Neuron (in vitro differentiated cells): ENCODE results near the gene IL12RB2.

Experiments
- H2AFZ ChIP-seq: one replicate; pipeline ENCODE4 v1.6.1; 2013; ENCODE audit warnings: low read depth, mild to moderate bottlenecking, inconsistent platforms, low read length, moderate library complexity
- H3K27me3 ChIP-seq: one replicate; pipeline ENCODE4 v1.6.1; 2013; ENCODE audit warnings: low read length; ENCODE audit not compliant: insufficient read depth
- H3K36me3 ChIP-seq: one replicate; pipeline ENCODE4 v1.6.1; 2013; ENCODE audit warnings: low read length; ENCODE audit not compliant: insufficient read depth
- H3K4me1 ChIP-seq: one replicate; pipeline ENCODE4 v1.6.1; 2013; ENCODE audit warnings: low read length; ENCODE audit not compliant: insufficient read depth
- H3K4me3 ChIP-seq: 2 replicates; pipeline ENCODE4 v1.5.1; 2013; ENCODE audit warnings: mild to moderate bottlenecking, low read length, moderate library complexity
- H3K9me3 ChIP-seq: one replicate; pipeline ENCODE4 v1.6.1; 2013; ENCODE audit warnings: low read length

Gene IL12RB2

GRCh38 chr1:67307251-67308060 is at the start of gene IL12RB2:
IL12RB2 (plus strand) TSS chr1:67307873; CDS start chr1:67320369, 12,496 bp downstream.
- Histone ChIP-seq H3K27me3 (peaks cover 40% of the 10 kb centered on the region), H3K4me1 (peaks cover 5% of the 10 kb centered on the region), H2AFZ (peak within 1 kb of the TSS; percentile 10), H3K9me3 (no peaks in the 10 kb centered on the region), H3K36me3 (no peaks in the 10 kb centered on the region), H3K4me3 (peak within 1 kb of the TSS; percentile 39)

DNA sequence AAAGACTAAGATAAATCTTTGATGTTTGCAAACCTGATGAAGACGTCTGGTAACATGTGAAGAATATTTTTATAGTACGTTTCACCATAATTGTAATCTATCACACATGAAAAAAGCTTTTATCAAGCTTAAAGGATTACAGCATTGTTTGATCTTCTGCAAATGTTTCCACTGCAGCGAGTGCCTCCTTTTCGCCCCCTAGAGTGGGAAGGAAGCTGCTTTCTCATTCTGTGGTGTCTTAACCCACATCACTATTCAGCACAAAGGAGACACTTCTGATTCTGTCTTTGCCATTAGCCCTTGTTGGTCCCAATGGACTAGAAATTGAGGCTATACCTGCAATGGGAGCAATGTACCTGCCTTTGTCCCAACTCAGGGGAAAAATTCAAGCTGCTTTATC is 46.0 kb upstream of the IL12RB2 start:
- Histone ChIP-seq H3K4me1 (no peaks in the 10 kb centered on the region), H3K36me3 (no peaks in the 10 kb centered on the region), H2AFZ (no peak overlapping the region), H3K27me3 (peaks cover 3% of the 10 kb centered on the region), H3K4me3 (no peak overlapping the region), H3K9me3 (no peaks in the 10 kb centered on the region)

- Histone ChIP-seq H3K9me3 (no peaks in the 10 kb centered on the region), H3K4me3 (no peak overlapping the region), H3K27me3 (peaks cover 3% of the 10 kb centered on the region), H3K4me1 (no peaks in the 10 kb centered on the region), H2AFZ (no peak overlapping the region), H3K36me3 (no peaks in the 10 kb centered on the region)
Observed at GRCh38 chr1:67262735-67263134, 44.9 kb upstream of the IL12RB2 start.

DNA sequence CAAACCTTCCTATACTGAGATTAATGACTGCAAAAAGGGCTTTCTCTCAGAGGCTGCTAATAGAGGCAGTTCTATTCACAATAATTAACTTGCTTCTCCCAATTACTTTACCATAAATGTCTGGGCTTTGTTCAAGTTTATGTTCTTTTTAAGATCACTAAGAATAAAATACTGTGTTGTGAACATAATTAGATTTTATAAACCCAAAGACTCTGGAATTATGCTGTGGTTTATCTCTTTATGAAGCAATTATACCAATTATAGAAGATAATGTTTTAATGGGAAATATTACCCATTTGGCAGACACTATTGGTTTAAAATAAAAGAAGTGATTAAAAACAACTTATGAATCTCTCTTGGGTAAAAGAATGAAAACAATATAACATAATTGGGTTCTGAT is 43.5 kb upstream of the IL12RB2 start:
- Histone ChIP-seq H2AFZ (no peak overlapping the region), H3K4me3 (no peak overlapping the region), H3K4me1 (peaks cover 2% of the 10 kb centered on the region), H3K36me3 (no peaks in the 10 kb centered on the region), H3K9me3 (no peaks in the 10 kb centered on the region), H3K27me3 (peaks cover 3% of the 10 kb centered on the region)

- Histone ChIP-seq H3K9me3 (no peaks in the 10 kb centered on the region), H3K4me1 (peaks cover 5% of the 10 kb centered on the region), H3K4me3 (no peak overlapping the region), H3K27me3 (peaks cover 3% of the 10 kb centered on the region), H3K36me3 (no peaks in the 10 kb centered on the region), H2AFZ (no peak overlapping the region)
Observed at GRCh38 chr1:67264899-67265298, 42.8 kb upstream of the IL12RB2 start.

DNA sequence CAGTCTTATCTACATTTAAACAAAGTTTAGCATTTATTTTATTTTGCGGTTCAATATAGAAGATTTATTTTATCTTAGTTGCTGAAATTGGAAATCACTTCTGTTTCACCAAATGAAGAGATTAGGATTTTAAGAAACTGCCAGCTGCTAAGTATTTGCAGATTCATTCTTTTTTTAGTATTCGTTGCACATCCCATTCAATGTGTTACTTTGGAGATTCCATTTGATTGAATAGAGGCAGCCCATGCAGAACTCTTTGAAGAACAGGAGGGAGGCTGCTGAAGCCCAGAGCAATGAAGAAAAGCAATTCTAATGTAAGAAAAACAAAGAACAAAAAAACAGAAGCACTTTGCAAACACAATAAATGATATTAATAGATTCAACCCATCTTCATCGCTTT is 38.6 kb upstream of the IL12RB2 start:
- Histone ChIP-seq H3K27me3 (no peaks in the 10 kb centered on the region), H3K4me1 (peaks cover 5% of the 10 kb centered on the region), H2AFZ (peak overlapping the region; percentile 49), H3K4me3 (no peak overlapping the region), H3K9me3 (peaks cover 2% of the 10 kb centered on the region), H3K36me3 (no peaks in the 10 kb centered on the region)

DNA sequence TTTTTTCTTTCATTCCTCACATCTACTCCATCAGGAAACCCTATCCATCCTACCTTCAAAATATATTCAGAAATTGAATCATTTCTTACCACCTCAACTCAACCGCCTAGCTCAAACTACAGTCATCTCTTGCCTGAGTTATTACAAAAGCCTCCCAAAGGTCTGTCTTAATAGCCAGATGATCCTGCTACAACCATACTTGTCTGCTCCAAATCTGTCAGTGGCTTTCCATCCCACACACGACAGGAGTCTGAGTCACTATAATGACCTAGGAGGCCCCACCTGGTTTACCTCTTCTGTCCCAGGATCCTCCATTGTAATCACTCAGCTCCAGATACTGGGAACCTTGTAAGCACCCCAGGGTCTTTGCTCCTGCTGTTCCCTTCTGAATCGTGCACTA is 37.1 kb upstream of the IL12RB2 start:
- Histone ChIP-seq H3K9me3 (peaks cover 2% of the 10 kb centered on the region), H2AFZ (no peak overlapping the region), H3K27me3 (no peaks in the 10 kb centered on the region), H3K4me1 (peaks cover 5% of the 10 kb centered on the region), H3K36me3 (no peaks in the 10 kb centered on the region), H3K4me3 (no peak overlapping the region)

DNA sequence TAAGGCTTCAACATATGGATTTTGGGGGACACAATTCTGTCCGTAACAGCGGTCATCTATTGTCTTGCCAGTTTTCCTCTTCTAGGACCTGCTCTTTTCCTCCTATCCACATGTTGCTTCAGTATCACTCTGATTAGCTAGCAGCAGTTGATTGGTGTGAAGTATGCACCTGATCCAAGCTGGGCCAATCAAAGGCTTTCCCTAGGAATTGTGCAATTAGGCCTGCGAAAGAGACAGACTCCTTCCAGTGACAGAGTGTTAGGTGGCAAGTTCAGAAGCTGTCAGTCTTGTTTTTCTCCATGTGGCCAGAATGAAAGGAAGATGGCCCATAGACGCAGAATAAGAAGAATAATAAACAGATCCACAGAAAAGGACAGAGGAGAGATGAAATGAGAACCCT is 34.1 kb upstream of the IL12RB2 start:
- peaks cover 2% of the 10 kb centered on the region for H3K9me3 ChIP-seq
- H3K4me3 ChIP-seq = no peak overlapping the region
- no peak overlapping the region for H2AFZ ChIP-seq
- H3K27me3 ChIP-seq = no peaks in the 10 kb centered on the region
- peaks cover 5% of the 10 kb centered on the region for H3K4me1 ChIP-seq
- H3K36me3 ChIP-seq = no peaks in the 10 kb centered on the region

DNA sequence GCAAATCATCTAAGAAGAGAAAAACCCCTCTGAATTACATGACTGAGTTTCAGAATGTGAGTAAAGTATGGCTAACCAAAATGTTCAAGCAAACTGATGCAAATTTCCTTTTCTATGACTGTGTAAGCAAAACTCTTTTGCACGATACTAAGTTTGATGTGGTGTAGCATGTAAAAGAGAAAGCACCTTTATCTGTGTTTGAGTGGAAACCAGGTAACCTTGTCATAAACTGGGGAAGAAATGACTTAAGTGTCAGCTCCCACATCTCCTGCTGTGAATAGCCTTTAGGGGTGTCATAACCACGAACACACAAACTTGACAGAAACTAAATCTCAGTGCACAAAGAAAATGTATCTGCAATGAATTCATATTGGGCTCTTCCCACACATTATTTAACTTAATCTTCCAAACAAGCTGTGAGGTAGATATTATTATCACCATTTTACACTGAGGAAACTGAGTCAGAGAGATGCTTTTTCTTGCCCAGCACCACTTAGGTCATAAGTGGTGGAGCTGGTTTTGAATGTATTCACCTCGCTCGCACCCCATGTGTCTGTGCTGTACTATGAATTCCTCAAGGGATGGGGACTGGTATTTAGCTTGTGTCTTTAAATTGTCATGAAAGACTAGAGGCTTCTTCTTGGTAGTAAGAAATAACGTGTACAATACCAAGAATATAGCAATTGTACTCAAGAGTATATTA is 32.9 kb upstream of the IL12RB2 start:
- Histone ChIP-seq H3K27me3 (no peaks in the 10 kb centered on the region), H3K4me1 (no peaks in the 10 kb centered on the region), H3K4me3 (no peak overlapping the region), H2AFZ (no peak overlapping the region), H3K9me3 (peaks cover 2% of the 10 kb centered on the region), H3K36me3 (no peaks in the 10 kb centered on the region)

GRCh38 chr1:67280696-67281095 is 27.0 kb upstream of the IL12RB2 start:
- H3K4me3 ChIP-seq = no peak overlapping the region
- H3K9me3 ChIP-seq = no peaks in the 10 kb centered on the region
- no peaks in the 10 kb centered on the region for H3K4me1 ChIP-seq
- no peaks in the 10 kb centered on the region for H3K27me3 ChIP-seq
- H3K36me3 ChIP-seq = no peaks in the 10 kb centered on the region
- H2AFZ ChIP-seq = no peak overlapping the region

DNA sequence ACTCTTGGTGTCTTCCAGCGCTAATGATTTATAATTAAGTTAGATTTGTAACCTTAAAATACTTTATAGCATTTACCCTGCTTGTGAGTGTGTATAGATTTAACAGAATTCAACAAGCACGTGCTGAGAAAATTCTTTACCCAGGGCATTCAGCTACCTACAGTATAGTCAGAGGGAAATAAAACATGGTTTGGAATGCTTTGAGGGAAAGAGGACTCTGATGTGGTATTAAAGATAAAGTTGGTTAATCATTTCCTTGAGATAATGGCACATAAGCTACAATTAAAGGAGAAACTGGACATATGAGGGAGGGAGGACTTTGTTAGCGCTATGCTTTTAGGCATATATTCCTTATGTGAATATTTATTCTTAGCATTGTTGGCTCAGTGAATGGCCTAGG is 26.4 kb upstream of the IL12RB2 start:
- H2AFZ ChIP-seq = no peak overlapping the region
- no peaks in the 10 kb centered on the region for H3K4me1 ChIP-seq
- no peaks in the 10 kb centered on the region for H3K36me3 ChIP-seq
- H3K4me3 ChIP-seq = no peak overlapping the region
- H3K9me3 ChIP-seq = no peaks in the 10 kb centered on the region
- no peaks in the 10 kb centered on the region for H3K27me3 ChIP-seq

DNA sequence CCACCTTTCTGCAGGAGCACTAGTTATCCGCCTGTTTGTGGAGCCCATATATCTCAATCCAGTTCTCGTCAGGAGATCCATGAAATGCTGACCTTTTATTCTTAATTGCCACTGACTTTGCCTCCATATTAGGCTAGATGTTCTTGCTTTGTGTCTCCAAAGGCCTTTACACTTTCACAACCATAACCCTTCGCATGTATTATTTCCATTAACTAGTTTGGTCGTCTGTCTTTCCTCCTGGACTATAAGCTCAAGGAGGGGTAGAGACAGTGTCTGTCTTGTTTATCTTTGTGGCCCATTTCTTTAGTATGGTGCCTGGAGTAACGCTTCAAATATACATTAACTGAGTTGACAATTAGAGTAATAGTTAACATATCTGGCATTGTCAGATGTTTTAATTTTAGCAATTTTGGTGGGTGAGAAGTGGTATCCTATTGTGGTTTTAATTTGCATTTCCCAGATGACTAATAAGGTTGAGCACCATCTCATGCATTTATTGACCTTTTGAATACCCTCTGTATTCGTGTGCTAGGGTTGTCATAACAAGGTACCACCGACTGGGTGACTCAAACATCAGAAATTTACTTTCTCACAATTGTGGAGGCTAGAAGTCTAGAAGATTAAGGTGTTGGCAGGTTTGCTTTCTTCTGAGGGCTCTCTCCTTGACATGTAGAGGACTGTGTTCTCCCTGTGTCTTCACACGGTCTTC is 21.7 kb upstream of the IL12RB2 start:
- H3K27me3 ChIP-seq = no peaks in the 10 kb centered on the region
- no peak overlapping the region for H3K4me3 ChIP-seq
- no peaks in the 10 kb centered on the region for H3K36me3 ChIP-seq
- no peak overlapping the region for H2AFZ ChIP-seq
- H3K4me1 ChIP-seq = no peaks in the 10 kb centered on the region
- H3K9me3 ChIP-seq = no peaks in the 10 kb centered on the region

DNA sequence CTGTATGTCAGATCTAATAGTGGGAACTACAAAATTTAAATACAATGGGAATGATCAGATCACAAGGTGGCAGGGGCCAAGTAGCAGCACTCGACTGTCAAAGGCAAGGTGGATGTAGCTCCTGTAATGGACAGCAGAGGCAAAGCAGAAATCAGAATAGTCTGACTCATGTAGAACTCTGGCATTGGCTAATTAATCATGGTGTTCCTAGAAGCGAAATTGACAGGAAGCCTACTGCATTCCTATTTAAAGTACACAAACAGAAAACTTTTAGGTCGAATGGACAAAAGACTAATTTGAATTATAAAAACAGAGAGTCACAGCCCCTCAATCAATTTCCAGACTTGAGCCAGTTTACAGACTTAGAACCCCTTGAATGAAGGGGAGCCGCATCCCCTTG is 17.4 kb upstream of the IL12RB2 start:
- H3K4me1 ChIP-seq = no peaks in the 10 kb centered on the region
- H3K9me3 ChIP-seq = no peaks in the 10 kb centered on the region
- H3K27me3 ChIP-seq = no peaks in the 10 kb centered on the region
- H2AFZ ChIP-seq = no peak overlapping the region
- no peaks in the 10 kb centered on the region for H3K36me3 ChIP-seq
- H3K4me3 ChIP-seq = no peak overlapping the region
